Right lobe of liver (tissue), 4 donors: ENCODE results near the gene UBE2K.

Experiments used
- CTCF ChIP-seq, 4 donors: fragments of 200-600 bp in 3 of 4; fragments of 450-650 bp in 1 of 4; IDR thresholded peaks; one replicate each; pipeline versions ENCODE4 v1.5.1 to v1.8.0; 2016 to 2022; ENCODE audit warnings: antibody characterized with exemption in 4 of 4, mild to moderate bottlenecking in 2 of 4
- POLR2A ChIP-seq: fragments of 450-650 bp; IDR thresholded peaks from one replicate; pipeline ENCODE4 v1.6.1; 2017; ENCODE audit warnings: antibody characterized with exemption, mild to moderate bottlenecking
- donor health status: DM: no; HTN: no; CAD: no.
- donor health status: DM: no; HTN: no; CAD: no.
- donor health status: DM: no; HTN: yes; CAD: no.

GRCh38 chr4:39715788-39716187 lies 17.9 kb downstream of the UBE2K start:
- no peak for TF ChIP-seq CTCF (IDR thresholded peaks at IDR 0.05)
- TF ChIP-seq POLR2A: no peak
